22Rv1 (cell line): Measurements from ENCODE around the gene CDH12.

Experiments
- H3K27ac ChIP-seq: fragments of 450-650 bp; 2 replicates; pipeline ENCODE4 v1.5.1; 2017
- ZFX ChIP-seq: fragments of 450-650 bp; IDR thresholded peaks from 2 replicates; pipeline ENCODE4 v1.6.1; 2017; ENCODE audit warnings: antibody characterized with exemption, borderline replicate concordance
- TF ChIP-seq, protein P1 (sequence below): fragments of 450-650 bp; IDR thresholded peaks from 2 replicates; pipeline ENCODE4 v1.5.1; 2017; ENCODE audit warnings: mild to moderate bottlenecking

CDH12 gene

GRCh38 chr5:21774281-21774680 lies 1078.9 kb downstream of the CDH12 start:
- no peak overlapping the region for H3K27ac ChIP-seq
- TF ChIP-seq, protein P1, sequence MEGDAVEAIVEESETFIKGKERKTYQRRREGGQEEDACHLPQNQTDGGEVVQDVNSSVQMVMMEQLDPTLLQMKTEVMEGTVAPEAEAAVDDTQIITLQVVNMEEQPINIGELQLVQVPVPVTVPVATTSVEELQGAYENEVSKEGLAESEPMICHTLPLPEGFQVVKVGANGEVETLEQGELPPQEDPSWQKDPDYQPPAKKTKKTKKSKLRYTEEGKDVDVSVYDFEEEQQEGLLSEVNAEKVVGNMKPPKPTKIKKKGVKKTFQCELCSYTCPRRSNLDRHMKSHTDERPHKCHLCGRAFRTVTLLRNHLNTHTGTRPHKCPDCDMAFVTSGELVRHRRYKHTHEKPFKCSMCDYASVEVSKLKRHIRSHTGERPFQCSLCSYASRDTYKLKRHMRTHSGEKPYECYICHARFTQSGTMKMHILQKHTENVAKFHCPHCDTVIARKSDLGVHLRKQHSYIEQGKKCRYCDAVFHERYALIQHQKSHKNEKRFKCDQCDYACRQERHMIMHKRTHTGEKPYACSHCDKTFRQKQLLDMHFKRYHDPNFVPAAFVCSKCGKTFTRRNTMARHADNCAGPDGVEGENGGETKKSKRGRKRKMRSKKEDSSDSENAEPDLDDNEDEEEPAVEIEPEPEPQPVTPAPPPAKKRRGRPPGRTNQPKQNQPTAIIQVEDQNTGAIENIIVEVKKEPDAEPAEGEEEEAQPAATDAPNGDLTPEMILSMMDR: no peak
- no peak for TF ChIP-seq ZFX

GRCh38 chr5:21773456-21773855 lies 1079.7 kb downstream of the CDH12 start:
- no peak overlapping the region for H3K27ac ChIP-seq
- no peak for TF ChIP-seq ZFX
- TF ChIP-seq, protein P1: no peak

DNA sequence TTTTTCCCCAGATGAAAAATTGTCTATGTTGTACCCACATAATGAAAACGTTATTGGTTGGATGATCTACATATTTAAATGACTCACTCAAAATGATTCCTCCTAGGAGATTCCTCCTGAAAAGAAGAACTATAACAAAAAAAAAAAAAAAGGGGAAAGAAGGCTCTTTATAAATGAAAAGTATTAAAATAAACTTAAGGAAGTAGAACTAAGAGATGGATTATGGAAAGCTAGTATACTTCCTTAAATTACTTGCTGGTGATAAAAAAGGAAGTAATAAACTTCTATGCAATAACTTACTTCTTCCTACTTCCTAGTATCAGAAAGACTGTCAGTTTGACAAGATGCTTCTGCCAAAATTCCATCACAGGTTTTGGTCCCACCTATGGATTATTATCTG lies 1087.7 kb downstream of the CDH12 start:
- no peak overlapping the region for H3K27ac ChIP-seq
- TF ChIP-seq, protein P1: no peak
- TF ChIP-seq ZFX: no peak

GRCh38 chr5:21739096-21739495 lies 1114.0 kb downstream of the CDH12 start:
- TF ChIP-seq ZFX: no peak
- TF ChIP-seq, protein P1: no peak
- H3K27ac ChIP-seq: no peak overlapping the region

- TF ChIP-seq, protein P1: no peak
- no peak for TF ChIP-seq ZFX
- no peak overlapping the region for H3K27ac ChIP-seq
These were observed 1129.6 kb downstream of the CDH12 start for GRCh38 chr5:21723500-21723899.

- no peak overlapping the region for H3K27ac ChIP-seq
- TF ChIP-seq, protein P1: no peak
These were observed 1141.0 kb downstream of the CDH12 start for GRCh38 chr5:21711866-21712758.

DNA sequence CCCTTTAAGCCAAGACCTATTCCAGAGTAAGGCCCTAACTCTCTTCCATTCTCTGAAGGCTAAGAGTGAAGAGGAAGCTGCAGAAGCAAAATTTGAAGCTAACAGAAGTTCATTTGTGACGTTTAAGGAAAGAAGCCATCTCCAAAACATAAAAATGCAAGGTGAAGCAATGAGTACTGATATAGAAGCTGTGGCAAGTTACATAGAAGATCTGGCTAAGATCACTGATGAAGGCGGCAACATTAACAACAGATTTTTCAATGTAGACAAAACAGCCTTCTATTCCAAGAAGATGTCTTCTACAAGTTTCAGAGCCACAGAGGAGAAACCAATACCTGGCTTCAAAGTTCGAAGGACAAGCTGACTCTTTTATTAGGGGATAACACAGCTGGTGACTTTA lies 1143.4 kb downstream of the CDH12 start:
- no peak overlapping the region for H3K27ac ChIP-seq
- TF ChIP-seq, protein P1: no peak
- TF ChIP-seq ZFX: no peak
